Skin epidermis (tissue), 12 donors: ENCODE results near the gene YIPF2.

Experiments used
- H3K27ac ChIP-seq, 21 experiments: fragments of 200-600 bp; sonication (generic) in 11 of 21; one replicate each; pipeline ENCODE4 v1.5.0; 2020; ENCODE audit warnings: mild to moderate bottlenecking in 3 of 21, inconsistent platforms in 2 of 21, moderate library complexity in 2 of 21
- H3K4me3 ChIP-seq, 7 experiments: fragments of 200-600 bp; sonication (generic) in 2 of 7; one replicate each; pipeline ENCODE4 v1.5.0; 2020; ENCODE audit warnings: inconsistent platforms in 2 of 7, mild to moderate bottlenecking in 2 of 7, moderate library complexity in 1 of 7

The YIPF2 gene

GRCh38 chr19:10928563-10929401, at the start of gene YIPF2, which contains the start of gene TIMM29:
Gene YIPF2 (minus strand): TSS chr19:10928639. CDS start chr19:10928410, 229 bp downstream.
Gene TIMM29 (plus strand): TSS chr19:10928811. CDS start chr19:10928823, 12 bp downstream.
- H3K27ac ChIP-seq: peak within 1 kb of the TSS; percentile 41 to 96 (median 89)
- H3K4me3 ChIP-seq: peak within 1 kb of the TSS; percentile 75 to 99 (median 94)

DNA sequence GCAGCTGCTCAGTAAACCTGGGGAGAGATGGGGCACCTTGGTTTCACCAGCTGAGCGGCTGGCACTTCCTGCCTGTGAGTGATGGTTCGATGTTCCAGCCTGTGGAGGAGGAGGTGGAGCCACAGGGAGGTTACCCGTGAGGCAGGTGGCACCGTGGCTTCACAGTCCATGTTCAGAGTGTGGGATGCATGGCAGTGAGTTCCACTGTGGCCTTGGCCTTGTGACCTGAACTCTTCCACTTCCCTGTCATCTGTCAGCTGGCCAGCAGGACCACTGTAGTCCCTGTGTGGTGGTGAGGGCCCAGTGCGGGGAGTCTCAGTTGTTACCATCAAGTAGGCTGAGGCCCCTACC, 49.3 kb upstream of the YIPF2 start:
- Histone ChIP-seq H3K27ac (no peak overlapping the region), H3K4me3 (no peak overlapping the region)

DNA sequence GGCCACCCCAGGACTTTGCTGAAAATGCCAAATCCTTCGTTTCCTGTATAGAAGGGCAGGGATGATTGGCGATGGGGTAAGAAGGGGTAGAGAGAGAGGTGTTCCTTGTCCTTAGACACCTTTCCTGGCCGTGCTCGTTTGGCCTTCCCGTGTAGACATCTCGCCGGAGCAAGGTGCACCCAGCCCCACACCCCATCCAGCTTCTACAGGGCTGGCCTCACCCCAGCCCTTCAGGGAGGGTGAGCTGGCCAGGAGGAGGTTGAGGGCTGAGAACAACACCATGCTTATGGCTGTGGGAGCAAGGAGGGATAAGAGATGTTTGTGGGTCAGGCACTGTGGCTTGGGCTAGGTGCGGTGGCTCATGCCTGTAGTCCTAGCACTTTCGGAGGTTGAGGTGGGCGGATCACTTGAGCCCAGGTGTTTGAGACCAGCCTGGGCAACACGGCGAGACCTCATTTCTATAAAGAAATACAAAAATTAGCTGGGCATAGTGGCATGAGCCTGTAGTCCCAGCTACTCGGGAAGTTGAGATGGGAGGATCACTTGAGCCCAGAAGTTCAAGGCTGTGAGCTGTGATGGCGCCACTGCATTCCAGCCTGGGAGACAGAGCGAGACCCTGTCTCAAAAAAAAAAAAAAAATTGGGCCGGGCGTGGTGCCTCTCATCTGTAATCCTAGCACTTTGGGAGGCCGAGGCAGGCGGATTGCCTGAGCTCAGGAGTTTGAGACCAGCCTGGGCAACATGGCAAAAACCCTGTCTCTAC, 47.9 kb upstream of the YIPF2 start:
- peak overlapping the region in 15 of 21 experiments; percentile 8 to 68 (median 39) for H3K27ac ChIP-seq
- no peak overlapping the region for H3K4me3 ChIP-seq

DNA sequence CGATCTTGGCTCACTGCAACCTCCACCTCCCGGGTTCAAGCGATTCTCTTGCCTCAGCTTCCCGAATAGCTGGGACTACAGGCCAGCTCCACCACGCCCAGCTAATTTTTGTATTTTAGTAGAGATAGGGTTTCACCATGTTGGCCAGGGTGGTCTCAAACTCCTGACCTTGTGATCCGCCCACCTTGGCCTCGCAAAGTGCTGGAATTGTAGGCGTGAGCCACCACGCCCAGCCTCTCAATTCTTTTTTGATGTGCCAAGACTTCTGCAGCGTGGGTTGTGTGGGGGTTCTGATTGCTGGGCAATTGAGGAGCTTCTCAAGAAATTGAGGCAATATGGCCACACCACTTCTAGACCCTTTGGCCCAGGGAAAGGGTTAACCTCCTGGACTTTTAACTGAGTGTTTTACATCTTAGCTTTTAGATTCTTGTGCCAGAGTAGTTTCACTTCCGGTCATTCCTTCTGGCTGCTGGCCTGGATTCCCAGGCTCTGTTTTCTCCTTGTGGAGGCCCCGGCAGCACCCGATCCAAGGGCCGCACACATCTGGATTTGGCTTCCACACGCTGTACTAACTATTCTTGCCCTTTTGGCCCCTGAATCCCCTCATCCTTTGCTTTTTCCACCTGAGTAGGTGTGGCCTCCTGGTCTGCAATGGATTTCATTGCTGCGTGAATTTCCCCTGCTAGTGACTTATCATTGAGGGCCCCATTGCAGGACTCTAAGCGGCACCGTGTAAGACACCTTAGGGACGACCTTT, 47.1 kb upstream of the YIPF2 start:
- peak overlapping the region in 15 of 21 experiments; percentile 8 to 68 (median 39) for H3K27ac ChIP-seq
- H3K4me3 ChIP-seq: no peak overlapping the region

- Histone ChIP-seq H3K4me3 (no peak overlapping the region), H3K27ac (no peak overlapping the region)
These were observed 42.8 kb upstream of the YIPF2 start for GRCh38 chr19:10971107-10971726.

DNA sequence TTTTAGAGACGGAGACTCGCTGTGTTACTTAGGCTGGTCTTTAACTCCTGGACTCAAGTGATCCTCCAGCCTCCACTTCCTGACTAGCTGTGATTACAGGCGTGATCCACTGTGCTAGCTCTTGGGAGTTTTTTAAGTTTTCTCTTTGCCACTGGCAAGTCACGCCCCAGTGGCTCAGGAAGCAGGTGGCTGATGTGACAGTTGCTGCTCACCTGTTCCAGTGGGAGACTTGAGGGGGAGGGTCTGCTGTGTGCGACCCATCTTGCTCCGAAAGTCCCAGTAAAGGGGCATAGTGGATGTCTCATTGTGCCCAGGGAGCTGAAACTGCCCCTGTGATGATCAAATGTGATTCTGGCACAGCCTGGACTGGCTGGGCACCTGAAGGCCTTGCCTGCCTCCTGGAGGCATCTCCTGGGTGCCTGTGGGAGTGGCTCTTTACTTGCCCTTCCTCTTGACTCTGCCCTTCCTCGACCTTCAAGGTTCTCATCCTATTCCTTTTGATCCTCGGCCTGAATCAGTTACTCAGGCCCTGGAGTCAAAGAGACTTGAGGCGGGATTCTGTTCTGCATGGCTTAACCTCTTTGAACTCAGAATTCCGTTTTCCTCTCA, 40.2 kb upstream of the YIPF2 start:
- peak overlapping the region in 4 of 21 experiments; percentile 21 to 59 (median 50) for H3K27ac ChIP-seq
- H3K4me3 ChIP-seq: no peak overlapping the region

DNA sequence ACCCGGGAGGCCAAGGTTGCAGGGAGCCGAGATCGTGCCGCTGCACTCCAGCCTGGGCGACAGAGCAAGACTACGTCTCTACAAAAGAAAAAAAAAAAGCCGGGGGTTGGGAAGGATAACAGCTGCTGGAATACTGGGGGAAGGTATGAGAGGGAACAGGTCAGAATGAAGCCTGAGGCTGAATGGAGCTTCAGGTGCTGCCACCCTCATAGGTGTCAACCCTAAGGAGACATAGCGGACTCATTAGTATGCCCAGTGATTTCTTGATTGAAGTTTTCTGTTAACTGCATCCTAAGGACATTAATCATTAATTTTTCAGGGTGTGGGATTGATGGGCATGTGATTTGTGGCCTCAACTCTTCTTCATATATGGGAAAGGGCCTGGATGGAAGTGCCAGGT, 38.4 kb upstream of the YIPF2 start:
- no peak overlapping the region for H3K4me3 ChIP-seq

DNA sequence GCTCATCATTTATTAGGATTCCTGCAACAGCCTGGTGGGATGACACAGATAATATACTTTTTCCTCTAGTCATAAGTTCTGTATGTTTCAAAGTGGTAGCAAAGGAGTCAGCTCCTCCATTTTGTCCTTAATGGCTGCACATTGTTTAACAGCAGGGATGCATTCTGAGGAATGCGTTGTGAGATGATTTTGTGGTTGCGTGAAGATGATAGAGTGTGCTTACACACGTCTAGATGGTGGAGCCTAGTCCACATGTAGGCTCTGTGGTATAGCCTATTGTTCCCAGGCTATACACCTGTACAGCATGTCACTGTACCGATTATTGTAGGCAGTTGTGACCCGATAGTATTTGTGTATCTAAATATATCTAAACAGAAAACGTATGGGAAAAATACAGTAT, 37.0 kb upstream of the YIPF2 start:
- Histone ChIP-seq H3K4me3 (no peak overlapping the region), H3K27ac (peak overlapping the region in 1 of 21 experiments; percentile 11)

More for the DNA sequence above, 38.4 kb upstream of the YIPF2 start:
- no peak overlapping the region for H3K27ac ChIP-seq

- peak overlapping the region in 1 of 21 experiments; percentile 11 for H3K27ac ChIP-seq
- H3K4me3 ChIP-seq: no peak overlapping the region
These were observed 36.5 kb upstream of the YIPF2 start for GRCh38 chr19:10964903-10965302.

- peak overlapping the region in 1 of 21 experiments; percentile 45 for H3K27ac ChIP-seq
These were observed 35.4 kb upstream of the YIPF2 start for GRCh38 chr19:10963865-10964264.

GRCh38 chr19:10962863-10963262, 34.4 kb upstream of the YIPF2 start:
- Histone ChIP-seq H3K4me3 (no peak overlapping the region), H3K27ac (peak overlapping the region in 4 of 21 experiments; percentile 1 to 39 (median 18))

More at GRCh38 chr19:10963865-10964264, 35.4 kb upstream of the YIPF2 start:
- no peak overlapping the region for H3K4me3 ChIP-seq

- Histone ChIP-seq H3K27ac (peak overlapping the region; percentile 62 to 99 (median 91)), H3K4me3 (peak overlapping the region; percentile 59 to 95 (median 89))
These were observed 32.8 kb upstream of the YIPF2 start for GRCh38 chr19:10961073-10961860.

DNA sequence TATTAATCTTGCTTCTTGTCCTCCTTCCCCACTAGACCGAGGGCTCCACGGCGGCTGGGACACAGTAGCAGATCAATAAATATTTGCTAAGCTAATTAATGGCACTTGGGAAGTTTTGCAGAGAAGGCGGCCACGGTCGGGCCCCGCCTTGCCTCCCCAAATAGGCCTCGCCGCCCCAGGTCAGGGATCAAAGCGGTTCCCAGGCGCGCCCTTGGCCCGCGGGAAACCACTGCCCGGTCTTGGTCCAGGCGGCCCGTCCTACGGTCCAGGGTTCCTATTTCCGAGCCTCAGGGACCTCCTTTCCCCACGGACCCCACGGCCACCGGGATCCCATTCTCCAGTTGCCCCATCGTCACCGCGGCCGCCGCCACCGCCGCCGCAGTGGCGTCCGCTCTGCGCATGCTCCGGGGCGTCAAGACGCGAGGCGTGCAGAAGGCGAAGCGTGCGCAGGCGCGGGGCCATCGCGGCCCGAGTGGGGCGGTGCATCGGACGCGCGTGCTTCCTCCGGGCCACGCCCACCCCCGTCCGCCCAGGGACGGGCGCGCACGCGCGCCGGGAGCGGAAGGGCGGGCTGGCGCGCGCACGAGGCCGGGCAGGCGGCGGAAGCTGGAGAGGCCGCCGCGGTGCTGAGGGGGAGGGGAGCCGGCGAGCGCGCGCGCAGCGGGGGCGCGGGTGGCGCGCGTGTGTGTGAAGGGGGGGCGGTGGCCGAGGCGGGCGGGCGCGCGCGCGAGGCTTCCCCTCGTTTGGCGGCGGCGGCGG, 32.1 kb upstream of the YIPF2 start, which contains the start of gene SMARCA4:
SMARCA4 (plus strand) TSS at position 717 of the 759 bp plus-strand sequence. CDS start 23,122 bp downstream, outside the sequence.
- H3K27ac ChIP-seq: peak within 1 kb of the TSS; percentile 85 to 99 (median 95)
- H3K4me3 ChIP-seq: peak within 1 kb of the TSS; percentile 59 to 95 (median 89)

DNA sequence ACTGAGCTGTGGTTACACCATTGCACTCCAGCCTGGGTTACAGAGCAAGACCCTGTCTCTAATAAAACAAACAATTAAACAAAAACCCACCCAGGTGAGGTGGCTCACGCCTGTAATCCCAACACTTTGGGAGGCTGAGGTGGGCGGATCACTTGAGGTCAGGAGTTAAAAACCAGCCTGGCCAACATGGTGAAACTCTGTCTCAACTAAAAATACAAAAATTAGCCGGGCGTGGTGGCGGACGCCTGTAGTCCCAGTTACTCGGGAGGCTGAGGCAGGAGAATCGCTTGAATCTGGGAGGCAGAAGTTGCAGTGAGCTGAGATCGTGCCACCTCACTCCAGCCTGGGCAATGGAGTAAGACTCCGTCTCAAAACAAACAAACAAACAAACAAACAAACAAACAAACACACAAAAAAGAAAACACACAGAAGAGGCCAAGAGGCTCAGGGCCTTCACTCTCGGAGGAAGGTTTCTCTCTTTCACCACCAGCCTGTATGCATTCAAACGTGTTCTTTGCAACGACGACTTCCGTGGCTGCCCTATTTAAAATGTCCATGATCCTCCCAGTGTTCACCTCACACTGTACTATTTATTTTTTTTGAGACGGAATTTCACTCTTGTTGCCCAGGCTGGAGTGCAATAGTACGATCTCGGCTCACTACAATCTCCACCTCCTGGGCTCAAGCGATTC, 31.0 kb upstream of the YIPF2 start:
- Histone ChIP-seq H3K27ac (peak overlapping the region in 17 of 21 experiments; percentile 85 to 99 (median 94)), H3K4me3 (peak overlapping the region in 4 of 7 experiments; percentile 53 to 94 (median 66))

DNA sequence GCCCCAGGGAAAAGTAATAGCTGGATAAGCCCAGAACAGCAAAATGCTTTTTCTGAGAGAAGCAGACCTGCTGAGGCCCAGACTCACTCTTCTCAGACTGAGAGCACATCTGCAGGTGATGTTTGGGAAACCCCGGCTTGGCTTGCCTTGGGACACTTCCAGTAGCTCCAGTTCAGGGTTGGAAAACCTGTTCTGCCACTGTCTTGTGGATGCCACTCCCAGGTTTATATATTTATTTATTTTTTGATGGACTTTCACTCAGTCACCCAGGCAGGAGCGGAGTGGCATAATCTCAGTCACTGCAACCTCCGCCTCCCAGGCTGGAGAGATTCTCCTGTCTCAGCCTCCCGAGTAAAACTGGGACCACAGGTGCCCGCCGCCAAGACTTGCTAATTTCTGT, 24.4 kb upstream of the YIPF2 start:
- Histone ChIP-seq H3K4me3 (no peak overlapping the region), H3K27ac (peak overlapping the region in 15 of 21 experiments; percentile 10 to 73 (median 48))

GRCh38 chr19:10946958-10947657, 18.7 kb upstream of the YIPF2 start:
- H3K27ac ChIP-seq: peak overlapping the region in 8 of 21 experiments; percentile 1 to 63 (median 27)
- no peak overlapping the region for H3K4me3 ChIP-seq
